Spleen (tissue), 11 donors: Measurements from ENCODE around the gene ZMIZ1. TPM values are rescaled to one million over a fixed set of nuclear protein-coding genes. Genes with fewer than 3 reads are reported as not detected.

Experiments used
- DNase-seq: peaks from one replicate; pipeline ENCODE4 v3.0.0-alpha.2; 2020
- H3K27ac ChIP-seq, 8 donors: fragments of 200-600 bp; sonication (generic) in 7 of 8; 1 replicate in 4 of 8; 2 replicates in 4 of 8; pipeline versions ENCODE4 v1.5.0 to v1.8.0; 2016 to 2021; ENCODE audit warnings: inconsistent platforms in 4 of 8, mild to moderate bottlenecking in 4 of 8, moderate library complexity in 1 of 8
- H3K27me3 ChIP-seq, 7 donors: fragments of 200-600 bp; sonication (generic) in 6 of 7; replicated peaks in 1 of 7; 1 replicate in 4 of 7; 2 replicates in 3 of 7; pipeline versions ENCODE4 v1.5.0 to v1.8.0; 2016 to 2021; ENCODE audit warnings: inconsistent platforms in 3 of 7, mild to moderate bottlenecking in 1 of 7
- H3K36me3 ChIP-seq, 6 donors: fragments of 200-600 bp; sonication (generic) in 5 of 6; 1 replicate in 4 of 6; 2 replicates in 2 of 6; pipeline versions ENCODE4 v1.5.0 to v1.8.0; 2016 to 2021; ENCODE audit warnings: inconsistent platforms in 2 of 6
- H3K4me1 ChIP-seq, 6 donors: fragments of 200-600 bp; sonication (generic) in 5 of 6; 1 replicate in 3 of 6; 2 replicates in 3 of 6; pipeline versions ENCODE4 v1.5.0 to v1.8.0; 2016 to 2021; ENCODE audit warnings: inconsistent platforms in 3 of 6
- H3K4me3 ChIP-seq, 8 donors: fragments of 200-600 bp; sonication (generic) in 7 of 8; 1 replicate in 4 of 8; 2 replicates in 4 of 8; pipeline versions ENCODE4 v1.5.0 to v1.8.0; 2016 to 2021; ENCODE audit warnings: inconsistent platforms in 4 of 8, mild to moderate bottlenecking in 4 of 8, moderate library complexity in 2 of 8
- H3K9me3 ChIP-seq, 8 donors: fragments of 200-600 bp; sonication (generic) in 7 of 8; 1 replicate in 4 of 8; 2 replicates in 4 of 8; pipeline versions ENCODE4 v1.5.0 to v1.8.0; 2016 to 2021; ENCODE audit warnings: inconsistent platforms in 4 of 8
- CTCF ChIP-seq, 11 experiments: fragments of 200-600 bp in 7 of 11; fragments of 450-650 bp in 4 of 11; sonication (generic) in 4 of 11; IDR thresholded peaks in 8 of 11; conservative IDR thresholded peaks in 3 of 11; 1 replicate in 7 of 11; 2 replicates in 4 of 11; pipeline versions ENCODE4 v1.4.0 to v1.8.0; 2016 to 2021; ENCODE audit warnings: antibody characterized with exemption in 11 of 11, inconsistent platforms in 4 of 11, mild to moderate bottlenecking in 1 of 11
- POLR2A ChIP-seq, 3 donors: fragments of 450-650 bp; IDR thresholded peaks; one replicate each; pipeline ENCODE4 v1.5.1; 2017; ENCODE audit warnings: antibody characterized with exemption in 3 of 3, mild to moderate bottlenecking in 1 of 3
- POLR2AphosphoS5 ChIP-seq, 3 donors: sonication (generic); formaldehyde crosslinking; IDR thresholded peaks; one replicate each; pipeline ENCODE4 v1.5.1; 2017; ENCODE audit warnings: antibody characterized with exemption in 3 of 3
- WGBS, 5 donors: extraction: QIAGEN DNeasy Blood & Tissue Kit in 3 of 5; methylation state at CpG; one replicate each; pipeline versions ENCODE4 v1.1.5 to v1.1.7; 2013 to 2018; 5-methylcytosine and 5-hydroxymethylcytosine counted together
- intact Hi-C: fragments of 100-400 bp; cut with DNase I; formaldehyde crosslinking; loops from one replicate; pipeline ENCODE4 v1.15.0; 2023; ENCODE audit warnings: low total_unique reads
- polyA plus RNA-seq, 3 donors: library from polyadenylated mRNA; stranded (reverse); fragments of 200-250 nt; gene quantifications; one replicate each; pipeline ENCODE4 v1.2.1, GENCODE V29; 2013
- total RNA-seq, 7 donors: library from RNA; depleted of rRNA in 3 of 7; stranded (reverse); fragments of >200 nt in 3 of 7; fragmentation: NEBNext Ultra II Directional in 4 of 7; extraction: Animal tissue kit (Norgen Biotek cat#: 25700) in 4 of 7; gene quantifications; one replicate each; pipeline versions ENCODE4 v1.1.0 to v1.2.1, GENCODE V29; 2016 to 2021
- donor health status: healthy with polysubstance abuse.
- donor health status: DM: no; HTN: no; CAD: no; lungs with moderate emphysema.
- donor health status: DM: no; HTN: no; CAD: no.
- donor health status: Bipolar disorder and iron deficiency.
- donor health status: healthy.
- donor health status: DM: no; HTN: no; CAD: no.
- donor health status: DM: yes; HTN: yes; CAD: no.

The ZMIZ1 gene
- total and polyA plus RNA-seq, 10 donors, result 10.7 to 210 (median 125) TPM

- intact Hi-C loops, result no loop called here
- WGBS, 5 donors, result 82 to 92% (median 88%) methylated on average over 11 of the region's 11 CpGs
- Histone ChIP-seq H3K36me3 (no peaks in the 10 kb centered on the region), H3K9me3 (no peaks in the 10 kb centered on the region), H3K27me3 (no peaks in the 10 kb centered on the region), H3K4me1 (peaks cover 5 to 43% (median 16%) of the 10 kb centered on the region in 6 donors), H3K4me3 (no peak overlapping the region), H3K27ac (no peak overlapping the region)
- TF ChIP-seq CTCF (IDR thresholded peaks at IDR 0.05 in 8 of 11, conservative IDR thresholded peaks at IDR 0.05 in 3 of 11) (no peak), POLR2AphosphoS5 (IDR thresholded peaks at IDR 0.05) (no peak), POLR2A (IDR thresholded peaks at IDR 0.05) (no peak)
- peak; percentile 51 for DNase-seq
Observed at GRCh38 chr10:79026341-79026761, 42.4 kb upstream of the ZMIZ1 start.

GRCh38 chr10:79026806-79027146, 42.0 kb upstream of the ZMIZ1 start:
- WGBS, 5 donors, result 92 to 100% (median 96%) methylated on average over 3 of the region's 3 CpGs
- Histone ChIP-seq H3K4me1 (peaks cover 5 to 43% (median 16%) of the 10 kb centered on the region in 6 donors), H3K9me3 (no peaks in the 10 kb centered on the region), H3K36me3 (no peaks in the 10 kb centered on the region), H3K27ac (no peak overlapping the region), H3K27me3 (no peaks in the 10 kb centered on the region), H3K4me3 (no peak overlapping the region)
- TF ChIP-seq POLR2A (IDR thresholded peaks at IDR 0.05) (no peak), POLR2AphosphoS5 (IDR thresholded peaks at IDR 0.05) (no peak), CTCF (IDR thresholded peaks at IDR 0.05 in 8 of 11, conservative IDR thresholded peaks at IDR 0.05 in 3 of 11) (no peak)
- DNase-seq, result no peak
- intact Hi-C loops, result no loop called here

- TF ChIP-seq POLR2AphosphoS5 (IDR thresholded peaks at IDR 0.05), result no peak
- TF ChIP-seq POLR2A (IDR thresholded peaks at IDR 0.05), result no peak
- no peak for TF ChIP-seq CTCF (IDR thresholded peaks at IDR 0.05 in 8 of 11, conservative IDR thresholded peaks at IDR 0.05 in 3 of 11)
- peaks cover 5 to 43% (median 16%) of the 10 kb centered on the region in 6 donors for H3K4me1 ChIP-seq
- intact Hi-C loops, result no loop called here
- no peaks in the 10 kb centered on the region for H3K9me3 ChIP-seq
- 49 to 74% (median 52%) methylated on average over 15 to 18 of the region's 18 CpGs for WGBS, 5 donors
- H3K4me3 ChIP-seq, result no peak overlapping the region
- no peak overlapping the region for H3K27ac ChIP-seq
- no peaks in the 10 kb centered on the region for H3K36me3 ChIP-seq
- peak; percentile 75 for DNase-seq
- H3K27me3 ChIP-seq, result no peaks in the 10 kb centered on the region
Observed at GRCh38 chr10:79027147-79028055, 41.4 kb upstream of the ZMIZ1 start.

- Histone ChIP-seq H3K27ac (no peak overlapping the region), H3K4me1 (peaks cover 3 to 37% (median 13%) of the 10 kb centered on the region in 6 donors), H3K4me3 (no peak overlapping the region), H3K36me3 (no peaks in the 10 kb centered on the region), H3K9me3 (no peaks in the 10 kb centered on the region), H3K27me3 (no peaks in the 10 kb centered on the region)
- intact Hi-C loops, result no loop called here
- TF ChIP-seq CTCF (IDR thresholded peaks at IDR 0.05 in 8 of 11, conservative IDR thresholded peaks at IDR 0.05 in 3 of 11) (no peak), POLR2AphosphoS5 (IDR thresholded peaks at IDR 0.05) (no peak), POLR2A (IDR thresholded peaks at IDR 0.05) (no peak)
- 50 to 63% (median 59%) methylated on average over 3 to 4 of the region's 4 CpGs for WGBS, 5 donors
- DNase-seq, result peak; percentile 43
Observed at GRCh38 chr10:79028056-79028430, 40.7 kb upstream of the ZMIZ1 start.
